Amygdala (tissue), 56 donors: ENCODE results near the gene ETV3.
"Not testable (repeated sequence)": the region's sequence is repeated elsewhere in the genome, so short reads cannot be mapped to it uniquely, and the experiment has no call there.

Source experiments
- DNase-seq, 56 donors: peaks; one replicate each; lab custom pipeline; 2025; lab: John Stamatoyannopoulos, UW

ETV3 gene

DNA sequence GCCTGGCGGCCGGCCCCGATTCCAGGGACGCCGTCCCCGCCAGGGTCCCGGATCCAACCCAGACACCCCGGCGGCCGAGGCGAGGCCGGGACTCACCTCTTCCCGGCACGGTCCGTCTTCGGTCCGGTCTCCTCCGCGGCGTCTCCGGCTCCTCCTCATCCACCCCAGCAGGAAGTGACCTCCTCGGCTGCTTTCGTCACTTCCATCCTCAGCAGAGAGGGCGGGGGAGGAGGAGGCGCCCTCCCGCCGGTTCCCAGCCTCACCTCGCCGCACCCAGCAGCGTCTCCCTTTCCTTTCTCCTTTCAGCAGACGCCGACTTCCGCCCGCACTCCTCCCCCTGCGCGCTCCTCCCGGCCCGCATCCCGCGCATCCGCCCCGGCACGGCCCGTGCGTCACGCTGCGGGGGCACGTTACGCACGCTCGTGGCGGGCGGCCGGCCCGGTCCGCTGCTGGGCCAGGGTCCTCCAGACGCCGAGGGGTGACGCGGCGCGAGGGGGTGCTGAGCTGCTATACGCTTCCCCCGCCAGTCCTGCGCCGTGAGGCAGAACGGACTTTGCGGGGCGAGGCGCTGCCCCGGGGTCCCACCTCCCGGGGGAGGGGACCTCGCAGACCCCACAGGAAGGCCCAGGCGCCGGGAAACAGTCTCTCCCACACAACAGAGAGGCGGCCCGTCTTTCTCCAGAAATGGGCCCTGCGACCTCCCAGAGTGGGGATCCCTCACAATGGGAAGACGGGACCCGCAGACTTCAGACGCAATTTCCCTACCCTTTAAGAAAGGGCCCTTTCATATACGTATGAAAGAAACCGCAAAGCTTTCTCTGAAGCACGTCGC lies at the start of gene ETV3:
Gene ETV3 (minus strand): TSS at position 176 of the 832 bp plus-strand sequence. CDS start 2,043 bp downstream, outside the sequence.
- DNase-seq = peak; percentile 40 to 91 (median 78)

DNA sequence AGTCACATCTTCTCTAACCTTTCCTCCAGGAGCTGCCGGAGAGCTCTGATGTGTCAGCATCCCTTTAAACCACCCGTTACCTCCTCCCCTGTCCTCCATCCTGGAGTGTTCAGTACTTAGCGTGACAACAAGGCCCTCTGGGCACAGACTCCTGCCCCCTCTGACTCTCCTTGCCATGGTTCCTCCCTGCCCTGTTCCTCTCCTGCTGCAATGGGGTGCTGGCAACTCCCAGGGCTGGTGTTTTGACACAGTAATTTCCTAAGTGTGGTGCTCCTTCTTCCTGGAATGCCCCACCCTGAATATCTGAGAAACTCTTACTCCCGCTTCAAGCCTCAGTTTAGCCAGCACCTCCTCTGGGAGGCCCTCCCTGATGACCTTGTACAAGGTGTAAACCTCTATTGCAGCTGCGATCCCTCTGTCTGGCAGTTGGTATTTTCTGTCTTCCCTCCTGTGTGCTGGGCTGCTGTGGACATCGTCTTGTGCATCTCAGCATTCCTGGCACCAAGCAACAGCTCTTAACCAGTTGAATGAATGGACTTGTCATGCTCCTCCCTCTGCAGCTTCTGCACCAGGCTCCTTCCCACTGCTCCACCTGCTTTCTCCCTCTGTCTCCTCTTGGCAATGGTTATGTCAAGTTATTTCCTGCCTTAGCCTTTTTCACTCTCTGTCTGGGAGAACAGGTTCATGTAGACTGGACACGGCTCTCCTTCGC lies 48.2 kb upstream of the ETV3 start:
- DNase-seq = no peak

DNA sequence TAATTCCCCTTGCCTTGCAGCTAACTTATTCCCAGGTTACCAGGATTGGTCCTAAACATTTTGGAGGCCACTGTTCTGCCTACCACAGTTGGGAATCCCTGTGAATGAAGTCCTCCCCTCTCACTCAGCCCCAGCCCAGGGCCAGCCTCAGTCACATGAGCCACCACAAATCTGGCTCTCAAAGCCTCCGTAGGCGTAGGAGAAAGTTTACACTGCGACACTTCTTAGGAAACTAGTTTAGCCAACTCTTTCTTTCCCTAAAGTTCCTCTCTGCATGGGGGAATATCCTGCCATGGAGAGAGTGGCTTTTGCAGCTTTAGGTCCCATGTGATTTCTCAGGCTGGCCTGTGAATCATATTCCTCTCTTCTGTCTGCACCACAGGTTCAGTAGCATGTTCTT lies 45.7 kb upstream of the ETV3 start:
- no peak for DNase-seq

DNA sequence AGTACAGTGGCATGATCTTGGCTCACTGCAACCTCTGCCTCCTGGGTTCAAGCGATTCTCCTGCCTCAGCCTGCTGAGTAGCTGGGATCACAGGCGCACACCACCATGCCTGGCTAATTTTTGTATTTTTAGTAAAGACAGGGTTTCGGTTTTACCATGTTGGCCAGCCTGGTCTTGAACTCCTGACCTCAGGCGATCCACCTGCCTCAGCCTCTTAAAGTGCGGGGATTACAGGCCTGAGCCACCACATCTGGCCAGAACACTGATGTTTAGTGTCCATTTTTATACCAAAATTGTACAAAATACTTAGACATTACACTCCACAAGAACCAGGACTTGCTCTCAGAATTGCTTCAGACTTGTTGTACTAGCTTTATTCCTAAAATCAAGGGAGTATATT lies 44.2 kb upstream of the ETV3 start:
- not testable (repeated sequence) for DNase-seq

DNA sequence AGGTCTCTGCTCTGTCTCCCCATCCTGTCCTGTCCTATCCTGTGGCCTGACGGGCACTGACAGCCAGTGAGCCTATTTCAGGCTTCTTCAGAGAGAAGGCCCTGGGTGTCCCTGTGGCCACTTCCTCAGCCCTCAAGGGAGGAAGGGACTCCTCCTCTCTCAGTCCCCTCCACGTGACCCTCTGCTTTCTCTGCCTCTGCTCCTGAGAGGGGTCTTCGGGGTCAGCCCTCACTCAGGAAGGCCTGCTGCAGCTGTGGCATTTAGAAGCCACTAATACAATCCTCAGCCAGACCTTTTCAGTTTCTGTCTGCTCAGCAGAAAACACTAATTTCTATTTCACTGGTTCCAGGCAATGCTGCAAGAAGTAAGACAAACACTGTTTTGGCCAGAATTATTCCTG lies 43.6 kb upstream of the ETV3 start:
- DNase-seq = no peak

DNA sequence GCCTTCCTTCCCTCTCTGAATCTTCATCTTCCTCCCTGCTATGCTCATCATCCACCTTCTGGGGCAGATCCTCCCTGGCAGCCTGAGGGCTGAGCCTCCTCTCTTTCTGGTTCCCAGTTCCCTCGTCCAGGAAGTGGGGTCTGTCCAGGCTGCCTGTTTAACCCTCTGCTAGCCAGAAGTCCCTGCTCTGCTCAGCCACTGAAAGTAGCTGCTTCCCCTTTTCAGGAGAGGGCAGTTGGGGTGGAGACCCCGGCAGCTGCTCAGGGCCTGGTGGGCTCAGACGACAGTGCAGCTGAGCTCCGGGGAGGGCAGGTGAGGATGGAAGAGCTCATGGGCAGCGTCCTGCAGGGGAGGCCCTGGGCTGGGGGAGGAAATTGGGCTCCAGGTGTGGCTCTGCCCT lies 43.1 kb upstream of the ETV3 start:
- no peak for DNase-seq

DNA sequence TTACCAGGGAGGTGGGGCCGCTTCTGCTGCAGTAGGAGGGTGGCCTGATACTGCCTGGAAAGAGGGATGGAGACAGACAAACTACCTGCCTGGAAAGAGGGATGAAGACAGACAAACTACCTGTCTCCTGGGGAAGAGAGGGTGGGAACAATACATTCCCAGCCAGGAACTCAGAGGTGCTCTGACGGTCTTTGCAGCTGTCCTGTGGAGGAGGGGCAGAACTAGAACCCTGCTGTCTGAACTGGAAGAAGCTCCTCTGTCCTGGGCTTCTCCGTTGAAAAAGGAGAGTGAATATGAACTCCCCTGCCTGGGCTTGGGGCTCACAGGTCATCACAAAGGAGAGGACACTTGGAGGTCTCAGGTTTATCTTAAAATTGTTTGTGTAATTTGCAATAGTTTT lies 40.3 kb upstream of the ETV3 start:
- no peak for DNase-seq

DNA sequence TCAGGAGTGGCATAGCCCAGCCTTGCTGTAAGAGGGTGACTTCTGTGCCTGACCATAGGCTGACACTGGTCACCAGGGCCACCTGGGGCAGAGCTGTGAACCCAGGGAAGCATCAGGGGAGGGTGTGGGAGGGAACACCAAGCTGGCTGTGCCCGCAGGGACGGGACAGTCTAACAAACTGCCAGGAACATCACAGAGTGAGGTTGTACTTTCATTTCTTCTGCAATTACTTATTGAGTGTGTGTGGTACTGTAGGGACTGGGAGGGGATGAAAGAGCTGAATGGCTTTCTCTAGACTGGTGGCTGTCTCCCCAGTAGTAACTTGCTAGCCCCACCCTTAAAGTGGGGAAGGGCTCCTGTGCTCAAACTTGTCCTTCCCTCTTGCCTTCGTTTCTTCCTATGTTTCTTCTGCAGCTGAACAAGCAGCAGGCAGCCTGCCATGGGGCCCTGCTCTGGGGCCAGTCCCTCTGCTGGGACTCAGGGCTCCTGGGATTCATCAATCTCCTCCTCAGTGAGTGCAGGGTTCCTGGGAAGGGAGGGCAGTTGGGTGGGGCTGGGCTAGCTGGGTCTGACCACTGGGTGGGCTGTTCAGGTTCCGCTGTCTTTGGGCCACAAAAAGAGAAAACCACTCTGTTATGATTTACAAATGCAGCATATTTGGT lies 39.7 kb upstream of the ETV3 start:
- no peak for DNase-seq

DNA sequence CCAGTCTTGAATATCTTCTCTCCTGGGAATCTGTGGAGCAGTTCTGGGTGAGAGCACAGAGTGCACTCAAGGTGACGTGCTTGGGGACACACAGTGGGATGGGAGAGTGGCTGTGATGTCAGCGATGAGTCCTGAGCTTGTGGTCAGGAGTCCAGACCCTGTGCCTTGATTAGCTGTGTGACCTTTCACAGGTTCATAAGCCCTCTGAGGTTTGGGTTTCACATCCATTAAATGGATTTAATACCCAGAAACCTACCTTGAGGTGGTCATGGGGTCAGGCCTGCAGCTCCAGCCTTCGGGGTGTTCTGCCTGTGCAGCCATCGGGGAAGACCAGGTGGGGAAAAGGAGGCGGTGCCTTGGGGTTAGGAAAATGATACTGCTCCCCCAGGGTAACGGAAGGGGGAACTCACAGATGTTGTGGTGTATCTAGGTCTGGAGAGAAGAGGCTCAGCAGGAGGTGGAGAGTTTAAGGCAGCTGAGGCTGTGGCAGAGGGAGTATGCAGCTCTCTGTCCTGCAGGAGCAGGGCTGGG lies 38.5 kb upstream of the ETV3 start:
- no peak for DNase-seq

DNA sequence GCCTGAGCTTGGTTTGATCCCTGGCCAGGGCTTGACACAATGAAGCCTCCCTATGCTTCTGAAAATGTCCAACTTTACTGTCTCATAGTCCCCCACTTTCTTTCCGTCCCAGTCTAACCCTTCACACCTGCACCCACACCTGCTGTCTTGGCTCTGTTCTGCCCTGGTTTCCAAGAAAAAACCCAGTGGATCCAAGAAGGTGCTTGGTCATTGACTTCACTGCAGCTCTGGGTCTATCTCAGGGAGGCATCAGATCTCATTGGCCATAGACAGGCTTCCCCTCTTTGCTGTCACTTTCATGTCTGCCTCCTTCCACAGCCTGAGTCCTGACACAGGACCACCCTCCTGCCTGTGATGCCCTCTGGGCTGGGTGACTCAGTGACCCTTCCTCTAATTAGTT lies 37.8 kb upstream of the ETV3 start:
- DNase-seq = no peak

DNA sequence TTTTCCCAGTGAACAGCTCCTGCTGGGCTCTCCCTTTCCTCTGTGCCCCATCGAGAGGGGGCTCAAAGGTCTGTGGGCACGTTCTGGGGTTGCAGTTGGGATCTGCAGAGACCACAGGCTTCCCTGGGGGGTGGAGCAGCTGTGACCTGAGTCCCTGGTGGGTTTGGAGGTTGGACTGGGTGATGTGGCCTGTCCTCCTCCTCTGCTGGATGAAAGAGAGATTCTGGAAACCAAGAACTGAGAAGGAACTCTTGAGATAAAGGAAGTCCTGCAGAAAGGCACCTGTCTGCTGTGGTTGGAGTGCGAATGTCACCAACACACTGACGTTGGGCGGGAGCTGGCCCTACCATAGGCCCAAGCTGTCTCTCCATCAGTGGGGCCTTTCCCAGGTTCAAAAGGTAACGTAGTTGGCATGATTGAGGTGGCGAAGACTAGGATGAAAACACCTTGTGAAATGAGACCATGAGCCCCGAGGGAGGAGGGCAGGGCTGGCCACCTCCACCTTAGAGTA lies 35.8 kb upstream of the ETV3 start:
- no peak for DNase-seq

DNA sequence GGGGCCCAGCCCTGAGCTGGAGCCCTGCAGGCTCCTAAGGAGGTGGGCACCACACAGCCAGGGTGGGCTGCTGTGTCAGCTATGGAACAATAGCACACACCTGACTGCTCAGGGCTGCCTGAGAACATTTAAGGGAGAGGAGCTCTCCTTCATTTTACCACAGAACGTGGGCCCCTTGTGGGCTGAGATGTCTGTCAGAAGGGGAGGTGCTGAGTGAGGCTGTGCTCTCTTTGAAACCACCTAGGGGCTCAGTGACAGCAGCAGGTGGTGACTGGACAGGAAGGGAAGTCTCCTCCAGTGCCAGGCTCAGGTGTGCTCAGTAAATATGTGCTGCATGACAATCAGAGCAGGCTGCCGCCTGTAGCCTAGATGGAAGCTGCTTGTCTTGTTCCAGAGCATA lies 35.0 kb upstream of the ETV3 start:
- not testable (repeated sequence) for DNase-seq

DNA sequence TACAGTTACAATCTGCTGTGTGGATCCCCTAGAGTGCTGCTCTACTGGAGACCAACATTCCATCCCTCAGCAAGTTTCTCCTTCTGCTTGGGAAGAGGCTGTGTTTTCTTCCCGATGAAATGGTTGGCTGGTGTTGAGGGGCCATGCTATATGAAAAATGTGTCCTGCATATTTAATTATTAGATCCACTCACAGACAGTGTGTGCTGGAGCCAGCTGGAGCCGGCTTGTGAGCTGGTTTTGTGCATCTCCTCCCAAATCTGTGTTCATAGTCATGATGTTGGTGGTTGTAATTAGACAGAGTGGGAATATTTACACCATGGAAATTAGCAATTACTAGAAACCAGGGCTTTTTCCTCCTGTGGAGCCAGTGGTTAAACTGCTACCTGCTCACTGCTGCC lies 34.4 kb upstream of the ETV3 start:
- DNase-seq = not testable (repeated sequence)

DNA sequence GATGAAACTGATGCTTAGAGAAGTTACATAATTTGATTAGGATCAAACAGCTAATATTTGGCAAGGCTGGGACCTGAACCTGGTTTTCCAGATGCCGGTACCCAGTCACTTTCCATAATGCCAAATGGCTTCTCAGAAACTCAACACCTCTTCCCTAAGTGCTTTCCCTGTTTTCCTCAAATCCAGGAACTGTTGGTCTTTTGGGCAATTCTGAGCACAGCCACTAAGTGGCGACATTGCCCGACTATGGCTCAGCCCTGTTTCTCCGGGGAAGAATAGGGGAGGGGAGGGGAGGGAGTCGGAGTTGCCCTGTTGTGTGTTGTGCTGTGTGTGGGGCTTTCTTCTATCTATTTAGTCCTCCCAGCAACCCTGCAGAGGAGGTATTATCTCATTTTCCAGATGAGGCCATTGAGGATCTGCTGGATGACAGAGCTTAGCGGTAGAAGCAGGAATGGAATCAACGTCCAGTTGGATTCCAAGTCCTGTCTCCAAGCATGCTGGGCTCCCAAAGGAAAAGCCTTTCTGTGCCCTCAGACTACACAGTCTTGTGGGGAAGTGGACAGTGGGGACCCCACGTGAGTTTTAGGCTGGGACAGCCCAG lies 33.8 kb upstream of the ETV3 start:
- not testable (repeated sequence) for DNase-seq

DNA sequence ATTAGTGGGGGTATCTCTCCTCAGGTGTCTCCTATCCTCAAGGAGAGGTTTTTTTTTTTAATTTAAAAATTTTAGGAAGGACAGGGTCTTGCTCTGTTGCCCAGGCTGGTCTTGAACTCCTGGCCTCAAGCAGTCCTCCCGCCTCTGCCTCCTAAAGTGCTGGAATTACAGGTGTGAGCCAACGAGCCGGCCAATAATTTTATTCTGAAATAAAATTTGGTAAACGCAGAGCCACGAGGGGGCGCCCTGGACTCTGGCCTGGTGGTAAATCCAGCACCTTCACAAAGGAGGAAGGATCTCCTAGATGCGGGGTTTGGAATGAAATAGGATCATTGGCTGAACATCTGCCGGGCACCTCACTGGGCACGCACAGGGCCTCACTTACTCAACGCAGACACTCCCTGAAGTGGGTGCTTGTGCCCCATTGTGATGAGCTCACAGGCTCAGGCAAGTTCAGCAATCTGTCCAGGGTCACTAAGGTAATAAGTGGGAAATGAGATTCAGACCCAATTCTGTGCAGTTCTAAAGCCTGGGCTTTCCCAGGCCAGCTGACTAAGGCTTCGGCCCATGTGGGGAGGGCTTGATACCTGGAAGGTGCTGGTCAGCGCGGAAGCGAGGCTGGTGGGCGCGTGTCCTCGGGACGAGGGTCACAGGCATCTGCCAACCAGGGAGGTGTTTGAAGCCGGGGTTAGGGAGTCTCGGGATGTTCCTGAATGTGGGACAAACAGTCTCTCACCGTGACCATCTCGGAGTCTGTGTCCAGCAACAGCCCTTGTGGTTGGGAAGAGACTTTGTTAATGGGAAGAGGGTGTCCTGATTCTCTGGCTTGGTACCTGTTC lies 32.7 kb upstream of the ETV3 start:
- DNase-seq = peak in 2 of 56 donors; percentile 31 to 49

DNA sequence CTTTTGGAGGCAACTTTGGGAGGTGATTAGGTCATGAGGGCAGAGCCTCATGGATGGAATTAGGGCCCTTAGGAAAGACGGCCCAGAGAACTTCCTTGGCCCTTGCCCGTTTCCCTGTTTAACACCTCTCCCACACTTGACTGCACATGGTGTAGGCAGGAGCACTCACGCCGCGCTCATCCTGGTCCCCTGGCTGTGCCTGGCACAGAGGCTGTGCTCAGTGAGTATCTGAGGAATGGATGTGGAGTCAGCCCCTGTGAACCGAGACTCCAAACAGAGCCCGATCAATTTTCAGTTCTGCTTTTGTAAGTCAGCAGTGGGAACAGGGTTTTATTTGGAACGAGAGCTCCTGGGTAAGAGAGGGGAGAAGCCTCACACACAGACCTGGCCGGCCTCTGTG lies 29.8 kb upstream of the ETV3 start:
- no peak for DNase-seq

DNA sequence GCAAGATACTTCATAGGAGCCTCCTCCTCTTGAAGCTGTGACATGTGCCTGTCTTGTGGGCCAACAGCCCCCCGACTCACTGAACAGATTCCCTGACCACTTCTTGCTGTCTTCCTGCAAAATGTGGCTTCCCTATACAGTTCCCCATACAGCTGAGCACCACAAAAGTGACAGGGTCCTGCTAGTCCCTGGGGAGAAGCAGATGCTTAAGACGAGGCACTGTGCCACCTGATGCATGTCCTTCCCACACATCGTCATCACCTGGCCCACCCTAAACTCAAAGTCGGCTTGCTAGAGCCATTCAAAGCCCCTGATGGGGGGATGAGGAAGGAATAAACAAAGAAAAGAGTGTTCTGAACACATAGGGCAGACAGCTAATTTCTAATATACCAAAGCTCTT lies 29.2 kb upstream of the ETV3 start:
- no peak for DNase-seq

DNA sequence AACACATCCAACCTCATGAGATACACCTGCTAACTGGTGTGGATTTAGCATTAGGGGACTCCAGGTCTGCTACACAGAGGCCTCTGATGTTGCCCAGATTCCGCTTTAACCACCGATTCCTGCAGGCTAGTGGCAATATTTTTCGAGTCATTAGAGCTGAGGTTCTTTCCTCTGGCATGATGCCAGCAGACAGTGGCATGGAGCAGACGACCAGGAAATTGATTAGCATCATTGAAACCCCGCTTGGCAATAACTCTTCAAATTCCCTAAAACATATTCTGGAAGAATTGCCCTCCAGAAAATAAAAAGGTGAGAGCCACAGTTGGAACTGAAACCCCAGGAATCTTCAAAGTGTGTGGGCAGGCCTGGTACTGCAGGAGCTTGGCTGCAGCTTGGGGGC lies 28.4 kb upstream of the ETV3 start:
- DNase-seq = no peak

DNA sequence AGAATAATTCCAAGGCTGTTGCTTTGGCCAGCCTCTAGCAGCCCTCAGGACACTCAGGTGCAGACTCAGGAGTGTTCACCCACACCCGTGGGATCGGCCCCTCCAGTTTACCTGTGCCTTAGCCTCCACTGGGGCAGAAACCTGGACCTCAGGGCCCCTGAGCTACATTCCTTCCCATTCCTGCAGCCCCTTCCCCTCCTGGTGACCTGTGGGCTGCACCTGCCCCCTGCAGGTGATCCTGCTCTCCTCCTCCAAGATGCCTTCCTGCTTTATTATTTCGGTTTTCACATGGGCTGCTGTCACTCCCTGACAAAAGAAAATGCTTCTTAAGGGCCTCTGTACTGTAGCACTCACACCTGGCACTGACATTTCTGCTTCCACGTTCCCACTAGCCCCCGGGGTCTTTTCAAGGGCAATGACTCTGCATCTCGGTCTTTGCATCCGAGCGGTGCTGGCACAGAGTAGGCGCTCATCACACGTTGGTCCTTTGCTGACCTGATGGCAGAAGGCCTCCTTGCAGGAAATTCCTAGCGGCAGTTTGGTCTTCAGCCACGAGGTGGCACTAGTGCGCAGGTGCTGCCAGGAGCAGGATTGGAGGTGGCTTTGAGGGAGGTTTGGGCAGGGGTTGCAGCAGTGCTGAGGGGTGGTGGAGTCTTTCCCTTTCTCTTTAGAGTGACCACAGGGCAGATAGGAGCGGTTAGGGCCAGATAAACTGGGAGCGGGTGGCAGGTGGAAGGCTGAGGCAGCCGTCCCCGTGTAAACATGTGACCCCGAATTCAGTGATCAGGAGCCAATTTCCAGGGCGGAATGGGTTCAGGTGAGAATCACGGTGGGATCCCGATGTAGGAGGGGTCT lies 25.3 kb upstream of the ETV3 start:
- peak in 41 of 56 donors; percentile 4 to 68 (median 25) for DNase-seq
